Panc1 (cell line): ENCODE data around the gene ILDR2. TPM values are rescaled to one million over a fixed set of nuclear protein-coding genes. Genes with fewer than 3 reads are reported as not detected.

Experiments
- ATAC-seq: fragments of 200-7000 bp; cut with Tn5 transposase; 2 replicates; pipeline ENCODE4 v1.9.1; 2020; ENCODE audit warnings: mild to moderate bottlenecking, moderate library complexity
- BruUV-seq: library from RNA; stranded (reverse); fragments of 400-500 nt; replicated peaks from 2 replicates; lab custom pipeline; 2021; lab: Mats Ljungman, UMichigan
- CTCF ChIA-PET: fragments of 300-600 bp; sonication (Branson Sonifier 250); formaldehyde crosslinking; loops from one replicate; lab custom pipeline; 2022; ENCODE audit warnings: antibody characterized with exemption; lab: Charles Lee
- POLR2A ChIA-PET: fragments of 300-600 bp; sonication (Branson Sonifier 250); formaldehyde crosslinking; loops from one replicate; lab custom pipeline; 2022; ENCODE audit warnings: antibody characterized with exemption; lab: Charles Lee
- DNase-seq: peaks from one replicate; pipeline ENCODE4 v3.0.0-alpha.2; 2010; ENCODE audit warnings: low read depth, low spot score
- H3K27ac ChIP-seq: 2 replicates; pipeline ENCODE4 v1.5.1; 2011; ENCODE audit warnings: mild to moderate bottlenecking, low read length, inconsistent platforms
- H3K27me3 ChIP-seq: fragments of 200-500 bp; sonication (Bioruptor generic); 2 replicates; pipeline ENCODE4 v1.6.0; 2014; ENCODE audit warnings: low read length, inconsistent platforms; ENCODE audit not compliant: control insufficient read depth, insufficient read depth
- H3K36me3 ChIP-seq: fragments of 200-500 bp; sonication (Bioruptor generic); 2 replicates; pipeline ENCODE4 v1.5.1; 2014; ENCODE audit warnings: inconsistent platforms, mild to moderate bottlenecking, low read length, moderate library complexity; ENCODE audit not compliant: control insufficient read depth, insufficient read depth
- H3K4me1 ChIP-seq: 2 replicates; pipeline ENCODE4 v1.5.1; 2011; ENCODE audit warnings: inconsistent platforms, mild to moderate bottlenecking, low read length, moderate library complexity; ENCODE audit not compliant: control insufficient read depth, insufficient read depth
- H3K4me3 ChIP-seq, 2 experiments: 2 replicates each; pipeline ENCODE4 v1.5.1; 2011 to 2012; ENCODE audit warnings: low read depth in 2 of 2, low read length in 2 of 2, mild to moderate bottlenecking in 2 of 2, inconsistent platforms in 1 of 2, moderate library complexity in 1 of 2
- H3K9me3 ChIP-seq: fragments of 200-500 bp; sonication (Bioruptor generic); 2 replicates; pipeline ENCODE4 v1.5.1; 2014; ENCODE audit warnings: low read depth, mild to moderate bottlenecking, inconsistent platforms, low read length, moderate library complexity; ENCODE audit not compliant: control insufficient read depth, insufficient read depth
- CTCF ChIP-seq: fragments of 450-650 bp; IDR thresholded peaks from 2 replicates; pipeline ENCODE4 v1.5.1; 2017; ENCODE audit warnings: mild to moderate bottlenecking
- POLR2AphosphoS5 ChIP-seq: IDR thresholded peaks from 2 replicates; pipeline ENCODE4 v1.6.1; 2012; ENCODE audit warnings: mild to moderate bottlenecking, low read depth, low read length, moderate library complexity
- REST ChIP-seq, 2 experiments: IDR thresholded peaks; 2 replicates each; pipeline ENCODE4 v1.6.1; 2011 to 2012; ENCODE audit warnings: low read depth in 2 of 2, control low read depth in 1 of 2, low read length in 1 of 2, mild to moderate bottlenecking in 1 of 2, moderate library complexity in 1 of 2; ENCODE audit not compliant: insufficient read depth in 1 of 2
- SIN3A ChIP-seq: IDR thresholded peaks from 2 replicates; pipeline ENCODE4 v1.6.1; 2012; ENCODE audit warnings: low read depth, mild to moderate bottlenecking, low read length, moderate library complexity, borderline replicate concordance; ENCODE audit not compliant: insufficient read depth
- TCF7L2 ChIP-seq: IDR thresholded peaks from 2 replicates; pipeline ENCODE4 v1.6.1; 2011; ENCODE audit warnings: mild to moderate bottlenecking, low read depth, low read length, inconsistent platforms
- in situ Hi-C: cut with HindIII; loops from 2 replicates; pipeline ENCODE4 v1.10.0; 2016; ENCODE audit warnings: low sequenced_read_pairs, low pct_unique_long_range_greater_than_20kb
- intact Hi-C: fragments of 100-400 bp; cut with micrococcal nuclease; formaldehyde crosslinking; loops from one replicate; pipeline ENCODE4 v1.10.0; 2022; ENCODE audit not compliant: unreplicated experiment
- total RNA-seq: library from RNA; stranded (reverse); gene quantifications from one replicate; pipeline ENCODE4 v1.2.1, GENCODE V29; 2021; ENCODE audit not compliant: unreplicated experiment

The ILDR2 gene
- total RNA-seq, 1 experiment from 2014 or later, result 0.08 TPM

GRCh38 chr1:166981589-166981988 lies 6.2 kb upstream of the ILDR2 start:
- no peak for TF ChIP-seq CTCF
- TF ChIP-seq SIN3A, result no peak
- TF ChIP-seq POLR2AphosphoS5, result no peak
- no peak for TF ChIP-seq REST (IDR thresholded peaks at IDR 0.05; ENCODE audit: insufficient read depth in 1 of 2, low read depth in 2 of 2, low read length in 1 of 2)
- no peak for TF ChIP-seq TCF7L2
- DNase-seq (no peak), ATAC-seq (no peak)
- no peaks in the 10 kb centered on the region for H3K36me3 ChIP-seq
- no TSS peak for BruUV-seq
- in situ Hi-C loops, result no loop called here
- POLR2A ChIA-PET, result no interaction called here
- H3K4me1 ChIP-seq, result no peaks in the 10 kb centered on the region
- H3K27ac ChIP-seq, result no peak overlapping the region
- intact Hi-C loops, result no loop called here
- no peak overlapping the region for H3K4me3 ChIP-seq
- H3K9me3 ChIP-seq, result no peaks in the 10 kb centered on the region
- CTCF ChIA-PET, result no interaction called here
- H3K27me3 ChIP-seq, result peaks cover 11% of the 10 kb centered on the region

GRCh38 chr1:166980818-166981217 lies 5.5 kb upstream of the ILDR2 start:
- intact Hi-C loops, result no loop called here
- H3K27ac ChIP-seq, result no peak overlapping the region
- no TSS peak for BruUV-seq
- ChIA-PET POLR2A (interaction anchor here (0.6 kb wide), 1 partner anchor 1387 kb away, joined by 3 read pairs; no protein-coding TSS in a partner anchor), CTCF (no interaction called here)
- peaks cover 17% of the 10 kb centered on the region for H3K27me3 ChIP-seq
- H3K36me3 ChIP-seq, result no peaks in the 10 kb centered on the region
- DNase-seq (no peak), ATAC-seq (no peak)
- H3K4me1 ChIP-seq, result no peaks in the 10 kb centered on the region
- no peaks in the 10 kb centered on the region for H3K9me3 ChIP-seq
- H3K4me3 ChIP-seq, result no peak overlapping the region
- TF ChIP-seq CTCF, result no peak
- TF ChIP-seq SIN3A, result no peak
- no peak for TF ChIP-seq POLR2AphosphoS5
- no peak for TF ChIP-seq REST (IDR thresholded peaks at IDR 0.05; ENCODE audit: insufficient read depth in 1 of 2, low read depth in 2 of 2, low read length in 1 of 2)
- no peak for TF ChIP-seq TCF7L2
- in situ Hi-C loops, result no loop called here
